ENCODE data around the gene MFRP.

DNA sequence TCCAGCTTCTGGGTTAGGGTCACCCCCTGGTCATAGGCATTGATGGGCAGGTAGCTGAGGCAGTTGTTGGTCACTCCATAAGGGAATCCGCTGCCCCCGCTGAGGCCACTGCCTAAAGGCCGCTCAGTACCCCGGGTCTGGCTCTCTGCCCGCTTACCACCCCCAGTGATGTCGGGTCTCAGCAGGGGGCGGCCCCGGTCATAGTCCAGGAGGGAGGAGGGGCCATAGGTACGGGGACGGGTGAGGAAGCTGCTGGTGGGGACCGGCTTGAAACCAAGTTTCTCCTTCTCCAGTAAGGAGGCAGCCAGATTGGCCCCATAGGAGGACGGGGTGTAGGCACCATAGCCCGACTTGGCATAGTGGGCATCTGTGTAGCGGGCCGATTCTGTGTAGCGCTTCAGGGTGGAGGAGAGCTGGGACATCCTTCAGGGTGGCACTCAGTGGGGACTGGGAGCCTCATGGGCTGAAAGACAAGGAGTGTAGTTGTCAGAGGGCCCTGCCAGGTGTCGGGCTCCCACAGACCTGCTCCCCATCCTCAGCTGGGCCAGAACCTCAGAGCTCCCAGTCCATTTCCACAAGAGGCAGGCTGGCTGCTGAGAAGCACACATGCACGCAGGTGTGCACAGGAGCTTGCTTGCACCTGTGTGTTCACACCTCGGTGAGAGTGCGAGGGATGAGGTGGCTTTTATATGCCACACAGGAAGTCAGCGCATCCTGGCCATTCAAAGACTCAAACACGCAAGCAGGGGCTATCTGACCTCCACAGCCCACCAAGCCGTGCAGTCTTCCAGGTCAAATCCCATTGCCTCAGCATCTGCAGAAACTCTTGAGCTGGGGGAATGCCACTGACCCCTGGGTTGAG is 26.8 kb upstream of the MFRP start:
- TF ChIP-seq, protein P1, sequence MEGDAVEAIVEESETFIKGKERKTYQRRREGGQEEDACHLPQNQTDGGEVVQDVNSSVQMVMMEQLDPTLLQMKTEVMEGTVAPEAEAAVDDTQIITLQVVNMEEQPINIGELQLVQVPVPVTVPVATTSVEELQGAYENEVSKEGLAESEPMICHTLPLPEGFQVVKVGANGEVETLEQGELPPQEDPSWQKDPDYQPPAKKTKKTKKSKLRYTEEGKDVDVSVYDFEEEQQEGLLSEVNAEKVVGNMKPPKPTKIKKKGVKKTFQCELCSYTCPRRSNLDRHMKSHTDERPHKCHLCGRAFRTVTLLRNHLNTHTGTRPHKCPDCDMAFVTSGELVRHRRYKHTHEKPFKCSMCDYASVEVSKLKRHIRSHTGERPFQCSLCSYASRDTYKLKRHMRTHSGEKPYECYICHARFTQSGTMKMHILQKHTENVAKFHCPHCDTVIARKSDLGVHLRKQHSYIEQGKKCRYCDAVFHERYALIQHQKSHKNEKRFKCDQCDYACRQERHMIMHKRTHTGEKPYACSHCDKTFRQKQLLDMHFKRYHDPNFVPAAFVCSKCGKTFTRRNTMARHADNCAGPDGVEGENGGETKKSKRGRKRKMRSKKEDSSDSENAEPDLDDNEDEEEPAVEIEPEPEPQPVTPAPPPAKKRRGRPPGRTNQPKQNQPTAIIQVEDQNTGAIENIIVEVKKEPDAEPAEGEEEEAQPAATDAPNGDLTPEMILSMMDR (IDR thresholded peaks at IDR 0.05): no peak
- TF ChIP-seq POLR2A (IDR thresholded peaks at IDR 0.05): no peak

Data from thyroid gland (tissue), 4 donors.